Stomach smooth muscle (tissue), 2 donors: ENCODE data around the gene ADAMTSL2.

Source experiments
- H3K27ac ChIP-seq: one replicate; pipeline ENCODE4 v1.7.0; 2013; ENCODE audit warnings: mild to moderate bottlenecking, low read length, inconsistent platforms
- H3K27me3 ChIP-seq, 2 donors: one replicate each; pipeline ENCODE4 v1.7.0; 2013; ENCODE audit warnings: low read length in 2 of 2; ENCODE audit not compliant: insufficient read depth in 2 of 2, control insufficient read depth in 1 of 2
- H3K36me3 ChIP-seq, 2 donors: one replicate each; pipeline ENCODE4 v1.7.0; 2013; ENCODE audit warnings: low read length in 2 of 2; ENCODE audit not compliant: control insufficient read depth in 2 of 2, insufficient read depth in 2 of 2
- H3K4me1 ChIP-seq: one replicate; pipeline ENCODE4 v1.7.0; 2013; ENCODE audit warnings: low read length; ENCODE audit not compliant: control insufficient read depth, insufficient read depth
- H3K4me3 ChIP-seq, 2 donors: one replicate each; pipeline ENCODE4 v1.7.0; 2013; ENCODE audit warnings: low read length in 2 of 2
- H3K9ac ChIP-seq, 2 donors: one replicate each; pipeline ENCODE4 v1.7.0; 2013; ENCODE audit warnings: low read length in 2 of 2, mild to moderate bottlenecking in 1 of 2
- H3K9me3 ChIP-seq, 2 donors: one replicate each; pipeline ENCODE4 v1.7.0; 2013; ENCODE audit warnings: low read length in 2 of 2; ENCODE audit not compliant: control insufficient read depth in 2 of 2
- donor health status: healthy.
- donor health status: Pancreatic carcinoma.

The ADAMTSL2 gene

GRCh38 chr9:133610845-133611244 is 76.3 kb downstream of the ADAMTSL2 start:
- no peak overlapping the region for H3K4me3 ChIP-seq
- H3K4me1 ChIP-seq = no peaks in the 10 kb centered on the region
- peaks cover 65 to 68% of the 10 kb centered on the region in 2 donors for H3K27me3 ChIP-seq
- no peaks in the 10 kb centered on the region for H3K36me3 ChIP-seq
- no peak overlapping the region for H3K27ac ChIP-seq
- H3K9ac ChIP-seq = no peak overlapping the region
- no peaks in the 10 kb centered on the region for H3K9me3 ChIP-seq

GRCh38 chr9:133612051-133612450 is 77.5 kb downstream of the ADAMTSL2 start:
- Histone ChIP-seq H3K4me3 (no peak overlapping the region), H3K27me3 (peaks cover 59 to 67% of the 10 kb centered on the region in 2 donors), H3K36me3 (no peaks in the 10 kb centered on the region), H3K9me3 (no peaks in the 10 kb centered on the region), H3K27ac (no peak overlapping the region), H3K9ac (no peak overlapping the region), H3K4me1 (no peaks in the 10 kb centered on the region)

GRCh38 chr9:133612816-133613215 is 78.3 kb downstream of the ADAMTSL2 start:
- Histone ChIP-seq H3K4me1 (no peaks in the 10 kb centered on the region), H3K27me3 (peaks cover 51 to 66% of the 10 kb centered on the region in 2 donors), H3K4me3 (no peak overlapping the region), H3K27ac (no peak overlapping the region), H3K9me3 (no peaks in the 10 kb centered on the region), H3K9ac (no peak overlapping the region), H3K36me3 (no peaks in the 10 kb centered on the region)

GRCh38 chr9:133613432-133613831 is 78.9 kb downstream of the ADAMTSL2 start:
- Histone ChIP-seq H3K27ac (no peak overlapping the region), H3K9me3 (no peaks in the 10 kb centered on the region), H3K9ac (no peak overlapping the region), H3K4me3 (no peak overlapping the region), H3K4me1 (no peaks in the 10 kb centered on the region), H3K36me3 (no peaks in the 10 kb centered on the region), H3K27me3 (peaks cover 45 to 60% of the 10 kb centered on the region in 2 donors)

GRCh38 chr9:133614056-133614455 is 79.6 kb downstream of the ADAMTSL2 start:
- Histone ChIP-seq H3K36me3 (no peaks in the 10 kb centered on the region), H3K9ac (no peak overlapping the region), H3K27me3 (peaks cover 39 to 55% of the 10 kb centered on the region in 2 donors), H3K4me1 (no peaks in the 10 kb centered on the region), H3K27ac (no peak overlapping the region), H3K9me3 (no peaks in the 10 kb centered on the region), H3K4me3 (no peak overlapping the region)

GRCh38 chr9:133614678-133615077 is 80.2 kb downstream of the ADAMTSL2 start:
- peaks cover 35 to 52% of the 10 kb centered on the region in 2 donors for H3K27me3 ChIP-seq
- H3K27ac ChIP-seq = no peak overlapping the region
- H3K4me1 ChIP-seq = no peaks in the 10 kb centered on the region
- no peaks in the 10 kb centered on the region for H3K36me3 ChIP-seq
- no peak overlapping the region for H3K9ac ChIP-seq
- H3K9me3 ChIP-seq = no peaks in the 10 kb centered on the region
- H3K4me3 ChIP-seq = no peak overlapping the region

GRCh38 chr9:133615186-133615585 is 80.7 kb downstream of the ADAMTSL2 start:
- Histone ChIP-seq H3K27me3 (peaks cover 31 to 49% of the 10 kb centered on the region in 2 donors), H3K9me3 (no peaks in the 10 kb centered on the region), H3K36me3 (no peaks in the 10 kb centered on the region), H3K4me1 (no peaks in the 10 kb centered on the region), H3K27ac (no peak overlapping the region), H3K9ac (no peak overlapping the region), H3K4me3 (no peak overlapping the region)

GRCh38 chr9:133615606-133616188 is 81.2 kb downstream of the ADAMTSL2 start:
- Histone ChIP-seq H3K36me3 (no peaks in the 10 kb centered on the region), H3K27me3 (peaks cover 27 to 47% of the 10 kb centered on the region in 2 donors)

GRCh38 chr9:133616643-133617405 is 82.3 kb downstream of the ADAMTSL2 start:
- H3K4me3 ChIP-seq = no peak overlapping the region
- no peak overlapping the region for H3K9ac ChIP-seq
- no peaks in the 10 kb centered on the region for H3K9me3 ChIP-seq
- H3K27ac ChIP-seq = no peak overlapping the region
- H3K36me3 ChIP-seq = no peaks in the 10 kb centered on the region
- no peaks in the 10 kb centered on the region for H3K4me1 ChIP-seq
- H3K27me3 ChIP-seq = peaks cover 18 to 41% of the 10 kb centered on the region in 2 donors

More at GRCh38 chr9:133615606-133616188, 81.2 kb downstream of the ADAMTSL2 start:
- Histone ChIP-seq H3K9ac (no peak overlapping the region), H3K27ac (no peak overlapping the region), H3K9me3 (no peaks in the 10 kb centered on the region), H3K4me3 (no peak overlapping the region), H3K4me1 (no peaks in the 10 kb centered on the region)

GRCh38 chr9:133618726-133619125 is 84.2 kb downstream of the ADAMTSL2 start:
- peaks cover 13 to 31% of the 10 kb centered on the region in 2 donors for H3K27me3 ChIP-seq
- no peaks in the 10 kb centered on the region for H3K4me1 ChIP-seq
- H3K9me3 ChIP-seq = no peaks in the 10 kb centered on the region
- no peak overlapping the region for H3K27ac ChIP-seq
- no peak overlapping the region for H3K9ac ChIP-seq
- no peaks in the 10 kb centered on the region for H3K36me3 ChIP-seq
- H3K4me3 ChIP-seq = no peak overlapping the region

- Histone ChIP-seq H3K27me3 (peaks cover 13 to 27% of the 10 kb centered on the region in 2 donors), H3K9me3 (no peaks in the 10 kb centered on the region), H3K4me3 (no peak overlapping the region), H3K27ac (no peak overlapping the region), H3K9ac (no peak overlapping the region), H3K36me3 (no peaks in the 10 kb centered on the region), H3K4me1 (no peaks in the 10 kb centered on the region)
Observed at GRCh38 chr9:133619791-133620190, 85.3 kb downstream of the ADAMTSL2 start.
